SU-DHL-6 (cell line): ENCODE measurements around the gene NOC2L.

Source experiments
- H2AFZ ChIP-seq: fragments of 200-600 bp; sonication (generic); 2 replicates; pipeline ENCODE4 v1.6.1; 2014; ENCODE audit warnings: low read depth, mild to moderate bottlenecking, moderate library complexity, mixed read lengths, antibody characterized with exemption, low read length; ENCODE audit not compliant: severe bottlenecking
- H3F3A ChIP-seq: fragments of 200-600 bp; shearing (Covaris generic); 2 replicates; pipeline ENCODE4 v1.6.0; 2016; ENCODE audit warnings: antibody characterized with exemption, mild to moderate bottlenecking; ENCODE audit not compliant: insufficient read depth
- H3K27ac ChIP-seq: fragments of 200-600 bp; sonication (generic); 2 replicates; pipeline ENCODE4 v1.5.1; 2016; ENCODE audit warnings: low read depth, mild to moderate bottlenecking, low read length, moderate library complexity, mixed read lengths
- H3K27me3 ChIP-seq: fragments of 200-600 bp; sonication (generic), shearing (Covaris generic); 2 replicates; pipeline ENCODE4 v1.6.0; 2014; ENCODE audit warnings: mild to moderate bottlenecking, low read length
- H3K36me3 ChIP-seq: fragments of 200-600 bp; sonication (generic); 2 replicates; pipeline ENCODE4 v1.6.1; 2014; ENCODE audit warnings: mild to moderate bottlenecking, low read length, mixed read lengths
- H3K4me2 ChIP-seq: fragments of 300-600, 200-600 bp; shearing (Covaris generic), sonication (generic); 2 replicates; pipeline ENCODE4 v1.6.0; 2014; ENCODE audit warnings: low read length, low read depth, mild to moderate bottlenecking; ENCODE audit not compliant: poor library complexity, severe bottlenecking
- H3K4me3 ChIP-seq: fragments of 200-600 bp; sonication (generic); 2 replicates; pipeline ENCODE4 v1.5.1; 2014; ENCODE audit warnings: antibody characterized with exemption, low read length, mild to moderate bottlenecking, mixed read lengths; ENCODE audit not compliant: insufficient read depth, poor library complexity, severe bottlenecking
- H3K79me2 ChIP-seq: fragments of 200-600 bp; sonication (generic); 2 replicates; pipeline ENCODE4 v1.6.1; 2014; ENCODE audit warnings: mild to moderate bottlenecking, low read length, moderate library complexity; ENCODE audit not compliant: insufficient read depth
- H3K9ac ChIP-seq: fragments of 200-600 bp; sonication (generic); 2 replicates; pipeline ENCODE4 v1.7.0; 2014; ENCODE audit warnings: mild to moderate bottlenecking, low read length
- H3K9me2 ChIP-seq: fragments of 200-600 bp; sonication (generic); replicated peaks from 2 replicates; pipeline ENCODE4 v1.6.1; 2014; ENCODE audit warnings: low read length; ENCODE audit not compliant: insufficient read depth
- H3K9me3 ChIP-seq: fragments of 200-600 bp; sonication (generic); 2 replicates; pipeline ENCODE4 v1.6.1; 2014; ENCODE audit warnings: low read length, mixed read lengths; ENCODE audit not compliant: insufficient read depth
- H4K20me1 ChIP-seq: fragments of 200-600 bp; sonication (generic); 2 replicates; pipeline ENCODE4 v1.6.1; 2014; ENCODE audit warnings: low read depth, mild to moderate bottlenecking, antibody characterized with exemption, low read length, moderate library complexity, mixed read lengths
- EZH2phosphoT487 ChIP-seq: fragments of 200-600 bp; sonication (generic), shearing (Covaris generic); conservative IDR thresholded peaks from 2 replicates; pipeline ENCODE4 v1.6.1; 2018; ENCODE audit warnings: mild to moderate bottlenecking, antibody characterized with exemption, low read length, moderate library complexity, mixed read lengths
- TF ChIP-seq, protein P1 (sequence below): fragments of 200-600 bp; sonication (generic); IDR thresholded peaks from one replicate; pipeline ENCODE4 v1.5.1; 2017; ENCODE audit warnings: antibody characterized with exemption, mild to moderate bottlenecking, low read length, moderate library complexity; ENCODE audit not compliant: insufficient read depth, poor library complexity, severe bottlenecking

The NOC2L gene

DNA sequence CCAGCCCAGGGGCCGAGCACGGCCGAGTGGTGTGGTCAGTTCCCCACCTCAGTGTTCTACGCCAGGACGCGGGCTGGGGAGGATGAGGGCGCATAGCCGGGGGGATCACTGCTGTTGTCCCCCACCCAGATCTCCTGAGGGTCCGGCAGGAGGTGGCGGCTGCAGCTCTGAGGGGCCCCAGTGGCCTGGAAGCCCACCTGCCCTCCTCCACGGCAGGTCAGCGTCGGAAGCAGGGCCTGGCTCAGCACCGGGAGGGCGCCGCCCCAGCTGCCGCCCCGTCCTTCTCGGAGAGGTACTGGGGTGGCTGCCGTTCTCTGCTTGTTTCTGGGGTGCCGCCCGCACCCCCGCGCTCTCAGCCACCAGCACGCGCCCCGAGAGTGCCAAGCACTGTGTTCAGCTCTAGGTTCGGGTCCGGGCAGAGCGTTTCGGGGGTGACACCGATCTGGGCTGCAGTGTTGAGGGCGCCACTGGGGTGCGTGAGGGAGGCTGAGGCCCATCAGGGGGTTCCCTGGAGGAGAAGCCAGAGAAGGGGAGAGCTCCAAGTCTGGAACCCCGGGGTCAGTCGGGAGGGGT lies 18.0 kb downstream of the NOC2L start:
- Histone ChIP-seq H3K27ac (no peak overlapping the region), H3K27me3 (no peaks in the 10 kb centered on the region), H3K9ac (no peak overlapping the region), H3K4me3 (no peak overlapping the region), H3F3A (no peaks in the 10 kb centered on the region), H3K36me3 (no peaks in the 10 kb centered on the region), H3K9me3 (no peaks in the 10 kb centered on the region), H2AFZ (no peak overlapping the region), H3K79me2 (no peaks in the 10 kb centered on the region), H4K20me1 (no peaks in the 10 kb centered on the region), H3K9me2 (no peaks in the 10 kb centered on the region), H3K4me2 (peak overlapping the region; percentile 31)
- TF ChIP-seq EZH2phosphoT487, result no peak
- TF ChIP-seq, protein P1, sequence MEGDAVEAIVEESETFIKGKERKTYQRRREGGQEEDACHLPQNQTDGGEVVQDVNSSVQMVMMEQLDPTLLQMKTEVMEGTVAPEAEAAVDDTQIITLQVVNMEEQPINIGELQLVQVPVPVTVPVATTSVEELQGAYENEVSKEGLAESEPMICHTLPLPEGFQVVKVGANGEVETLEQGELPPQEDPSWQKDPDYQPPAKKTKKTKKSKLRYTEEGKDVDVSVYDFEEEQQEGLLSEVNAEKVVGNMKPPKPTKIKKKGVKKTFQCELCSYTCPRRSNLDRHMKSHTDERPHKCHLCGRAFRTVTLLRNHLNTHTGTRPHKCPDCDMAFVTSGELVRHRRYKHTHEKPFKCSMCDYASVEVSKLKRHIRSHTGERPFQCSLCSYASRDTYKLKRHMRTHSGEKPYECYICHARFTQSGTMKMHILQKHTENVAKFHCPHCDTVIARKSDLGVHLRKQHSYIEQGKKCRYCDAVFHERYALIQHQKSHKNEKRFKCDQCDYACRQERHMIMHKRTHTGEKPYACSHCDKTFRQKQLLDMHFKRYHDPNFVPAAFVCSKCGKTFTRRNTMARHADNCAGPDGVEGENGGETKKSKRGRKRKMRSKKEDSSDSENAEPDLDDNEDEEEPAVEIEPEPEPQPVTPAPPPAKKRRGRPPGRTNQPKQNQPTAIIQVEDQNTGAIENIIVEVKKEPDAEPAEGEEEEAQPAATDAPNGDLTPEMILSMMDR, result no peak

- H2AFZ ChIP-seq, result no peak overlapping the region
- H3K4me3 ChIP-seq, result no peak overlapping the region
- no peak overlapping the region for H3K9ac ChIP-seq
These were observed 18.7 kb downstream of the NOC2L start for GRCh38 chr1:940107-941014.

GRCh38 chr1:939511-940106 lies 19.4 kb downstream of the NOC2L start:
- Histone ChIP-seq H2AFZ (no peak overlapping the region), H3K27ac (no peak overlapping the region), H3K4me3 (no peak overlapping the region), H3K36me3 (no peaks in the 10 kb centered on the region), H3F3A (no peaks in the 10 kb centered on the region), H3K27me3 (no peaks in the 10 kb centered on the region), H3K9me2 (no peaks in the 10 kb centered on the region), H3K79me2 (no peaks in the 10 kb centered on the region), H3K4me2 (no peak overlapping the region), H4K20me1 (no peaks in the 10 kb centered on the region), H3K9me3 (no peaks in the 10 kb centered on the region), H3K9ac (no peak overlapping the region)
- no peak for TF ChIP-seq EZH2phosphoT487
- TF ChIP-seq, protein P1, result no peak

More at GRCh38 chr1:940107-941014, 18.7 kb downstream of the NOC2L start:
- no peaks in the 10 kb centered on the region for H3K9me2 ChIP-seq
- H3F3A ChIP-seq, result no peaks in the 10 kb centered on the region
- H4K20me1 ChIP-seq, result no peaks in the 10 kb centered on the region
- peak overlapping the region; percentile 27 for H3K4me2 ChIP-seq
- H3K36me3 ChIP-seq, result no peaks in the 10 kb centered on the region
- no peak; the same call in 1 of the 2 replicates for TF ChIP-seq EZH2phosphoT487
- TF ChIP-seq, protein P1, result no peak
- no peaks in the 10 kb centered on the region for H3K27me3 ChIP-seq
- H3K27ac ChIP-seq, result no peak overlapping the region
- no peaks in the 10 kb centered on the region for H3K79me2 ChIP-seq
- no peaks in the 10 kb centered on the region for H3K9me3 ChIP-seq
